Heart right ventricle (tissue), 16 donors: Measurements from ENCODE around the gene ELFN1. TPM values are rescaled to one million over a fixed set of nuclear protein-coding genes. Genes with fewer than 3 reads are reported as not detected.

Source experiments
- ATAC-seq, 8 donors: fragments of 200-7000 bp; cut with Tn5 transposase; one replicate each; pipeline ENCODE4 v1.9.1; 2020; ENCODE audit warnings: mild to moderate bottlenecking in 8 of 8, moderate library complexity in 8 of 8, moderate number of reproducible peaks in 1 of 8
- DNase-seq, 2 donors: peaks; one replicate each; pipeline ENCODE4 v3.0.0-alpha.2; 2020
- H3K27ac ChIP-seq, 10 donors: fragments of 200-600 bp; sonication (generic) in 2 of 10; one replicate each; pipeline versions ENCODE4 v1.5.0 to v1.8.0; 2020 to 2022; ENCODE audit warnings: mild to moderate bottlenecking in 3 of 10
- H3K27me3 ChIP-seq, 7 donors: fragments of 200-600 bp; one replicate each; pipeline ENCODE4 v1.8.0; 2021 to 2022; ENCODE audit warnings: mild to moderate bottlenecking in 2 of 7
- H3K36me3 ChIP-seq, 9 donors: fragments of 200-600 bp; sonication (generic) in 1 of 9; one replicate each; pipeline versions ENCODE4 v1.5.0 to v1.8.0; 2020 to 2022; ENCODE audit warnings: mild to moderate bottlenecking in 2 of 9
- H3K4me1 ChIP-seq, 9 donors: fragments of 200-600 bp; sonication (generic) in 1 of 9; one replicate each; pipeline versions ENCODE4 v1.5.0 to v1.8.0; 2020 to 2022; ENCODE audit warnings: mild to moderate bottlenecking in 4 of 9
- H3K4me3 ChIP-seq, 10 donors: fragments of 200-600 bp; sonication (generic) in 2 of 10; one replicate each; pipeline versions ENCODE4 v1.5.0 to v1.8.0; 2020 to 2022; ENCODE audit warnings: mild to moderate bottlenecking in 7 of 10, moderate library complexity in 2 of 10
- H3K9me3 ChIP-seq, 11 donors: fragments of 200-600 bp in 10 of 11; sonication (generic) in 2 of 11; one replicate each; pipeline versions ENCODE4 v1.5.0 to v1.8.0; 2013 to 2022; ENCODE audit warnings: mild to moderate bottlenecking in 2 of 11, control low read depth in 1 of 11, moderate library complexity in 1 of 11
- CTCF ChIP-seq, 9 donors: fragments of 200-600 bp; sonication (generic) in 2 of 9; IDR thresholded peaks; one replicate each; pipeline versions ENCODE4 v1.5.0 to v1.8.0; 2021 to 2022; ENCODE audit warnings: antibody characterized with exemption in 9 of 9, mild to moderate bottlenecking in 5 of 9, moderate library complexity in 1 of 9
- WGBS, 2 donors: extraction: QIAGEN DNeasy Blood & Tissue Kit; methylation state at CpG; one replicate each; pipeline ENCODE4 v1.1.7; 2013; ENCODE audit warnings: inconsistent platforms in 1 of 2; 5-methylcytosine and 5-hydroxymethylcytosine counted together
- intact Hi-C, 10 donors: fragments of 100-400 bp; cut with DNase I; formaldehyde crosslinking; loops; one replicate each; pipeline versions ENCODE4 v1.11.1 to v1.14.2; 2022
- polyA plus RNA-seq, 2 donors: library from polyadenylated mRNA; stranded (reverse); fragments of 200-250 nt; gene quantifications; one replicate each; pipeline ENCODE4 v1.2.3, GENCODE V29; 2013
- total RNA-seq, 10 donors: library from RNA; stranded (reverse); fragmentation: NEBNext Ultra II Directional in 3 of 10; extraction: Animal tissue kit (Norgen Biotek cat#: 25700) in 3 of 10; gene quantifications; one replicate each; pipeline versions ENCODE4 v1.2.1 to v1.2.4, GENCODE V29; 2021 to 2023
- donor health status: Arrhythmogenic right ventricular cardiomyopathy.
- donor health status: ischemic (EF 13 %, LVEDD 7.1; RV severe dilation, severe dysfunction).
- donor health status: healthy with polysubstance abuse.
- donor health status: DM: no; HTN: yes; CAD: no.
- donor health status: DM: no; HTN: no; CAD: no.
- donor health status: ischemic (EF 25% LVEDD 6.9; RV normal size, moderate dysfunction).
- donor health status: ischemic (EF 25% LVEDD 5.7; RV mildly dilated, moderate dysfunction).
- donor health status: healthy.
- donor health status: DM: yes; HTN: yes; CAD: no.
- donor health status: Ischemic cardiomyopathy.
- donor health status: ischemic (EF 35%, LVEDD 5.7; RV mildly dilated, moderate dysfunction).
- donor health status: nonischemic (EF 11% LVEDD 7.7; RV severe dilation, severe dysfunction).
- donor health status: DM: yes; HTN: yes; CAD: no.
- donor health status: PGD.
- donor health status: ischemic (EF 29% LVEDD 5.4; RV normal size, mild dysfunction).
- donor health status: nonischemic (EF 23%, LVEDD 6.1; RV moderate dilation, normal function).

Gene ELFN1
- total and polyA plus RNA-seq, 12 donors = 3.0 to 9.5 (median 6.0) TPM

GRCh38 chr7:1738956-1739355 lies 68.9 kb downstream of the ELFN1 start:
- WGBS, 2 donors = 91 to 95% methylated on average over 19 of the region's 19 CpGs
- no peak for TF ChIP-seq CTCF (IDR thresholded peaks at IDR 0.05)
- no peaks in the 10 kb centered on the region for H3K36me3 ChIP-seq
- no peak for DNase-seq
- H3K27ac ChIP-seq = no peak overlapping the region
- H3K27me3 ChIP-seq = peaks cover 0 to 5% (median 0%) of the 10 kb centered on the region in 7 donors
- intact Hi-C loops = no loop called here
- H3K4me1 ChIP-seq = peaks cover 3 to 27% (median 24%) of the 10 kb centered on the region in 9 donors
- ATAC-seq = no peak
- H3K4me3 ChIP-seq = no peak overlapping the region
- no peaks in the 10 kb centered on the region for H3K9me3 ChIP-seq

GRCh38 chr7:1739593-1739992 lies 69.5 kb downstream of the ELFN1 start:
- no peak overlapping the region for H3K27ac ChIP-seq

DNA sequence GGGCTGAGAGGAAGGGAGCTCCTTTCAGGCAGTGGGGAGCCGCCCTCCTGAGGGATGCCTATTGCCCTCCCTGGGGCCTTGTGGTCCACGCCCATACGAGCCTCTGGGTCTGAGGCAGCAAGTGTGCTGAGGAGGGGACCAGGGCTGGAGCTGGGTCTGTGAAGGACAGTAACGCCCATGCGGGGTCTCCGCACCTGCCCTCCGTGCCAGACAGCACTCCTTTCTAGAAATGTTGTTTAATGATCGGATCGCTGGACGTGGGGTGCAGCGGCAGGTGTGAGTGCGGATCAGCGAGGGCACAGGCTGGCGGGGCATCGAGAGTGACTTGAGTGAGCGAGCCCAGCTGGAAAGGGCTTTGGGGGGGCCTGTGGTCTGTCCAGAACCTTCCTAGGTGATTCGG lies 70.1 kb downstream of the ELFN1 start:
- peaks cover 3 to 27% (median 24%) of the 10 kb centered on the region in 9 donors for H3K4me1 ChIP-seq
- H3K9me3 ChIP-seq = no peaks in the 10 kb centered on the region
- peaks cover 0 to 5% (median 0%) of the 10 kb centered on the region in 7 donors for H3K27me3 ChIP-seq
- DNase-seq (no peak), ATAC-seq (no peak)
- H3K36me3 ChIP-seq = peaks cover 0 to 9% (median 0%) of the 10 kb centered on the region in 9 donors
- intact Hi-C loops = loop anchor here in 2 of 10 donors (5.0 kb wide), 2 partner anchors 68 to 73 kb away; partner anchors contain the start of gene ELFN1 (in 1 of the 2)
- H3K27ac ChIP-seq = no peak overlapping the region
- no peak overlapping the region for H3K4me3 ChIP-seq
- WGBS, 2 donors = 94 to 97% methylated on average over 17 of the region's 17 CpGs
- no peak for TF ChIP-seq CTCF (IDR thresholded peaks at IDR 0.05)

More at GRCh38 chr7:1739593-1739992, 69.5 kb downstream of the ELFN1 start:
- Histone ChIP-seq H3K9me3 (no peaks in the 10 kb centered on the region), H3K4me1 (peaks cover 3 to 27% (median 24%) of the 10 kb centered on the region in 9 donors), H3K27me3 (peaks cover 0 to 5% (median 0%) of the 10 kb centered on the region in 7 donors), H3K36me3 (peaks cover 0 to 4% (median 0%) of the 10 kb centered on the region in 9 donors), H3K4me3 (no peak overlapping the region)
- intact Hi-C loops = no loop called here
- WGBS, 2 donors = 79 to 81% methylated on average over 14 of the region's 14 CpGs
- TF ChIP-seq CTCF (IDR thresholded peaks at IDR 0.05) = no peak
- no peak for DNase-seq
- ATAC-seq = no peak

DNA sequence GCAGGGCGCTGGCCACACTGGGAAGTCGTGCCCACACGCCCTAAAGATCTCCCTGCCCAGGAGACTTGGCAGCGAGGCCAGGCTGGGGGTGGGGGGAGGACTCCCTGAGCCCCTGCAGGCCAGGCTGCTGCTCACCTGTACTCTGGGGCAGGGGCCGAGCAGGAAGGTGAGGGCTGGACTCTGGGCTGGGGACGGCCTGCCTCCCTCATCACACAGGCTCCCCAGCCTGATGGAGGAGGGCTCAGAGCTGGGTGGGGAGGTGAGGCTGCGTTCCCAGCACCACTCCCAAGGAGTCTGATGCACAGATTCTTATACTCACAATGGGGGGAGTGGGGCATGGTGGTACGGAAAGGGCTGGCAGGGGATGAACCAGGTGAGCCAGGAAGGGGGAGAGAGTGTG lies 71.2 kb downstream of the ELFN1 start:
- intact Hi-C loops = loop anchor here in 2 of 10 donors (5.0 kb wide), 2 partner anchors 69 to 74 kb away; partner anchors contain the start of gene ELFN1 (in 1 of the 2)
- 80 to 89% methylated on average over 8 of the region's 8 CpGs for WGBS, 2 donors
- no peak for TF ChIP-seq CTCF (IDR thresholded peaks at IDR 0.05)
- Histone ChIP-seq H3K4me3 (no peak overlapping the region), H3K9me3 (no peaks in the 10 kb centered on the region), H3K36me3 (peaks cover 0 to 18% (median 0%) of the 10 kb centered on the region in 9 donors), H3K27me3 (peaks cover 0 to 5% (median 0%) of the 10 kb centered on the region in 7 donors), H3K4me1 (peaks cover 3 to 27% (median 24%) of the 10 kb centered on the region in 9 donors), H3K27ac (peak overlapping the region in 1 of 10 donors; percentile 49)
- no peak for ATAC-seq
- no peak for DNase-seq
